ENCODE data around the gene RNF212B. TPM values are rescaled to one million over a fixed set of nuclear protein-coding genes. Genes with fewer than 3 reads are reported as not detected.
"Not testable (repeated sequence)": the region's sequence is repeated elsewhere in the genome, so short reads cannot be mapped to it uniquely, and the experiment has no call there.

Gene RNF212B
- total and polyA plus RNA-seq, 10 of the 15 experiments (the other 5 are each of a cell fraction or from before 2014, with no cell fraction given), result not detected

DNA sequence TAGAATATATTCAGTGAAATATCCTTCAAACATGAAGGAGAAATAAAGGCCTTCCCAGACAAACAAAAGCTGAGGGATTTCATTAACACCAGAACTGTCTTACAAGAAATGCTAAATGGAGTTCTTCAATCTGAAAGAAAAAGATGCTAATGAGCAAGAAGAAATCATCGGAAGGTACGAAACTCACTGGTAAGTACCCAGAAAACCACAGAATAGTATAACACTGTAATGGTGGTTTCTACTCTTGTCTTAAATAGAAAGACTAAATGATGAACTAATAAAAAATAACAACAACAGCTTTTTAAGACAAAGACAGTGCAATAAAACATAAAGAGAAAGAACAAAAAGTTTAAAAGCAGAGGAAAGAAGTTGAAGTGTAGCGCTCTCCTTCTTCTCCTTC lies 18.7 kb upstream of the RNF212B start:
- TF ChIP-seq RUNX3 (IDR thresholded peaks at IDR 0.05; ENCODE audit: low read length) (peak; percentile 35; the same call in 1 of the 2 replicates), ZNF207 (IDR thresholded peaks at IDR 0.05; ENCODE audit: borderline replicate concordance) (no peak)
- Histone ChIP-seq H2AFZ (ENCODE audit: control insufficient read depth, low read depth, low read length) (no peak overlapping the region), H3K9me3 (replicated peaks; ENCODE audit: control insufficient read depth, insufficient read depth, low read length) (no peaks in the 10 kb centered on the region), H3K4me3 (no peak overlapping the region), H3K36me3 (ENCODE audit: control insufficient read depth in 2 of 2, insufficient read depth in 2 of 2, low read length in 1 of 2) (no peaks in the 10 kb centered on the region), H3K27ac (ENCODE audit: control insufficient read depth, insufficient read depth) (no peak overlapping the region), H3K4me1 (ENCODE audit: control insufficient read depth, insufficient read depth, low read length) (no peaks in the 10 kb centered on the region), H3K4me2 (ENCODE audit: control insufficient read depth, insufficient read depth) (no peak overlapping the region), H3K79me2 (ENCODE audit: control insufficient read depth, insufficient read depth, low read length) (no peaks in the 10 kb centered on the region), H4K20me1 (ENCODE audit: control insufficient read depth, insufficient read depth) (no peaks in the 10 kb centered on the region), H3K9ac (ENCODE audit: control insufficient read depth, insufficient read depth, low read length) (no peak overlapping the region), H3K27me3 (replicated peaks in 1 of 2; ENCODE audit: control insufficient read depth in 2 of 2, insufficient read depth in 2 of 2, low read length in 1 of 2) (no peaks in the 10 kb centered on the region)
- in situ Hi-C loops (cut with MboI) (no loop called here), intact Hi-C loops (cut with micrococcal nuclease; ENCODE audit: unreplicated experiment) (no loop called here)
- FAIRE-seq (no peak), ATAC-seq (peak; percentile 57), DNase-seq (ENCODE audit: low read depth, low spot score) (no peak)
- ChIA-PET RAD21 (ENCODE audit: unreplicated experiment) (no interaction called here), POLR2A (interaction anchor here (0.7 kb wide), 1 partner anchor 652 kb away, joined by 4 read pairs; no protein-coding TSS in a partner anchor), CTCF (interaction anchor here (1.0 to 1.1 kb wide), 2 partner anchors 12 to 150 kb away, joined by 3 read pairs; no protein-coding TSS in a partner anchor), SMC1A (ENCODE audit: uncharacterized antibody, unreplicated experiment) (no interaction called here)
- WGBS (ENCODE audit: insufficient coverage, insufficient replicate concordance, low lambda C conversion rate, missing lambda C conversion rate), result 47% methylated on average over 3 of the region's 3 CpGs
- no TSS peak for BruUV-seq (replicated peaks)

DNA sequence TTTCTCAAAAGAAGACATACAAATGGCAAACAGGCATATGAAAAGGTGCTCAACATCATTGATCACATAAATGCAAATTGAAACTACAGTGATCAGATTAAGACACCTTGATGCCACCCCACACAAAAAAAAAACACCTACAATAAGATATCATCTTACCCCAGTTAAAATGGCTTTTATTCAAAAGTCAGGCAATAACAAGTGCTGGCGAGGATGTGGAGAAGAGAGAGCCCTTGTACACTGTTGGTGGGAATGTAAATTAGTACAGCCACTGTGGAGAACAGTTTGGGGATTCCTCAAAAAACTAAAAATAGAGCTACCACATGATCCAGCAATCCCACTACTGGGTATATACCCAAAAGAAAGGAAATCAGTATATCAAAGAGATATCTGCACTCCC lies 12.8 kb upstream of the RNF212B start:
- FAIRE-seq; H3K4me2 ChIP-seq (ENCODE audit: control insufficient read depth, insufficient read depth); POLR2A ChIA-PET; SMC1A ChIA-PET (ENCODE audit: uncharacterized antibody, unreplicated experiment); ATAC-seq; H3K27ac ChIP-seq (ENCODE audit: control insufficient read depth, insufficient read depth); H3K9ac ChIP-seq (ENCODE audit: control insufficient read depth, insufficient read depth, low read length); DNase-seq (ENCODE audit: low read depth, low spot score); H3K4me3 ChIP-seq; H3K9me3 ChIP-seq (replicated peaks; ENCODE audit: control insufficient read depth, insufficient read depth, low read length); BruUV-seq (replicated peaks); H3K4me1 ChIP-seq (ENCODE audit: control insufficient read depth, insufficient read depth, low read length); H3K79me2 ChIP-seq (ENCODE audit: control insufficient read depth, insufficient read depth, low read length); RAD21 ChIA-PET (ENCODE audit: unreplicated experiment); H3K36me3 ChIP-seq (ENCODE audit: control insufficient read depth in 2 of 2, insufficient read depth in 2 of 2, low read length in 1 of 2); intact Hi-C loops (cut with micrococcal nuclease; ENCODE audit: unreplicated experiment); in situ Hi-C loops (cut with MboI); H3K27me3 ChIP-seq (replicated peaks in 1 of 2; ENCODE audit: control insufficient read depth in 2 of 2, insufficient read depth in 2 of 2, low read length in 1 of 2); H2AFZ ChIP-seq (ENCODE audit: control insufficient read depth, low read depth, low read length); H4K20me1 ChIP-seq (ENCODE audit: control insufficient read depth, insufficient read depth): not testable (repeated sequence)
- WGBS (ENCODE audit: insufficient coverage, insufficient replicate concordance, low lambda C conversion rate, missing lambda C conversion rate), result 0% methylated on average over 1 of the region's 1 CpG
- CTCF ChIA-PET, result interaction anchor here (1.5 kb wide), 1 partner anchor 104 kb away, joined by 4 read pairs; no protein-coding TSS in a partner anchor

Measured in GM12878 (cell line).